ENCODE results near the gene IL1RAPL1.

The IL1RAPL1 gene

GRCh38 chrX:29012867-29013266 is 425.6 kb downstream of the IL1RAPL1 start:
- no peak for DNase-seq (ENCODE audit: low read depth)
- H3K4me3 ChIP-seq (ENCODE audit: low read depth, low read length), result no peak overlapping the region
- no peak for TF ChIP-seq CTCF (IDR thresholded peaks at IDR 0.05; ENCODE audit: low read depth, low read length, missing control alignments)

DNA sequence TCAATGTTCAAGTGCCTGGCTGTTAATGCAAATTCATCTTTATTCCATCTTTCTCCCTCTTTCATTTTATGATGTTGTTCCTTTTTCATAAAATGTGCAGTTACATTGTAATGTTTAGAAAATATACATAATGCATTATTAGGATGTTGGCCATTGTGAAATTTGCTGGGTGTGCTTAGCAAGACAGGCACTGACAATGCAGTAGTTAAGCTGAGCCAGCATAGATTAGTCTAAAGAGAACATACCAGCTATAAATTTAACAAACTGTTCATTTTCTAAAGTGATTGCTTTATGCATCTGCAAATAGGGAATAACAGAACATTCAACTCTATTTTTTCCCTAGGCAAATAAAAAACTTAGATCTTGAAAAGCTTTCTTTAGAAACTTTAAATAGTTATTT is 436.0 kb downstream of the IL1RAPL1 start:
- no peak for DNase-seq (ENCODE audit: low read depth)
- H3K4me3 ChIP-seq (ENCODE audit: low read depth, low read length), result no peak overlapping the region
- no peak for TF ChIP-seq CTCF (IDR thresholded peaks at IDR 0.05; ENCODE audit: low read depth, low read length, missing control alignments)

- DNase-seq (ENCODE audit: low read depth), result no peak
- no peak for TF ChIP-seq CTCF (IDR thresholded peaks at IDR 0.05; ENCODE audit: low read depth, low read length, missing control alignments)
- no peak overlapping the region for H3K4me3 ChIP-seq (ENCODE audit: low read depth, low read length)
Observed at GRCh38 chrX:29024871-29025270, 437.6 kb downstream of the IL1RAPL1 start.

DNA sequence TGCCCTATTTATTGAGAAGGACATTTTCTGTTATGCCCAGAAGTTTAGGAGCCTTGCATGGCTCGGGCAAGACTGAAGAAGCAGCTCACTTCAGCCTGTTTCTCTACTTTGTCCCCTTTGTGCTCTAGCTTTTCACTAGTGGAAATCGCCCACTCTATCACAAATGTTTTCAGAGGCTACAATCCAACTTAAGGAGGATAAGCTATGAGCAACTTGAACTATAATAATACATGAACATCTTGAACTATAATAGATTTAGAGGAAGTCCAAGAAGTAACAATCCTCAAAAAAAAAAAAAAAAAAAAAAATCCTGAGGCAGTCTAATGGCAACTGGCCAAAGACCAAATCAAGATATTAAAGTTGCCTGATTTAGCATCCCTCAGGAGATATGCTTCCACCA is 452.3 kb downstream of the IL1RAPL1 start:
- DNase-seq (ENCODE audit: low read depth), result no peak
- TF ChIP-seq CTCF (IDR thresholded peaks at IDR 0.05; ENCODE audit: low read depth, low read length, missing control alignments), result no peak
- no peak overlapping the region for H3K4me3 ChIP-seq (ENCODE audit: low read depth, low read length)

DNA sequence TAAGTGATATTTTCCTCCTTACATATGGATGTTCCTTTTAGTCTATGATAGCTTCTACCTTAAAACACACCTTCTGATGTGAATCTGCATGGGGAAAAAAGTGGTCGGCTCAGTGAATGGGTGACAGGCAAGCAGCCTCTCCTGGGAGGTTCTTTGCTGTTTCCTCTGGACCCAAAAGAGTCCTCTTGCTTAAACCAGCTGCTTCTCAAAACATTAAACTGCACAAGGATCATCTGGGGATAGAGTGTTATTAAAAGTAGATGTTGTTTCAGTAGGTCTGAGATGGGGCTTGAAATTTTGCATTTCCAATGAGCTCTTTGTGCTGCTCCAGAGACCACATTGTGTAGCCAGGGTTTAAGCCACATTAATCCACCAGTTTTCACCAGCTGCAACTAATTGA is 452.9 kb downstream of the IL1RAPL1 start:
- H3K4me3 ChIP-seq (ENCODE audit: low read depth, low read length), result no peak overlapping the region
- no peak for TF ChIP-seq CTCF (IDR thresholded peaks at IDR 0.05; ENCODE audit: low read depth, low read length, missing control alignments)
- no peak for DNase-seq (ENCODE audit: low read depth)

DNA sequence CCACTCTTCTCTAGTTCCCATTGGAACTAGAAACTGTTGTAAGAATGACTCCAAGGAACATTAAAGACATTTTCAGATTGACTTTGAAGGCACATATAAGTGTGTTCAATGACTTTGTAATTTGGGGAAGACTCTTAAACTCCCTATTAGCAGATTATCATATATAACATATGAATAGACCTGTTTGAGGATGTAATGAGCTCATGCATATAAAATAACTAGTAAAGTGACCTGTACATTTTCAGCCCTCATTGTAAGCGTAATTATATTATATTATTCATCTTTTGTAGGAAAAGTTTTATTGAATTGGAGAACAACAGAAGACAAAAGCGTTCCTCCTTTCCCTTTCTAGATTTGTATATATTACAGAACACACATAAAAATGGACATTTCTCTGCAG is 455.1 kb downstream of the IL1RAPL1 start:
- no peak overlapping the region for H3K4me3 ChIP-seq (ENCODE audit: low read depth, low read length)
- TF ChIP-seq CTCF (IDR thresholded peaks at IDR 0.05; ENCODE audit: low read depth, low read length, missing control alignments), result no peak
- DNase-seq (ENCODE audit: low read depth), result no peak

GRCh38 chrX:29043746-29044145 is 456.5 kb downstream of the IL1RAPL1 start:
- H3K4me3 ChIP-seq (ENCODE audit: low read depth, low read length), result no peak overlapping the region
- no peak for TF ChIP-seq CTCF (IDR thresholded peaks at IDR 0.05; ENCODE audit: low read depth, low read length, missing control alignments)
- DNase-seq (ENCODE audit: low read depth), result no peak

All from GM12864 (cell line).